Left lung (tissue), 10 donors: ENCODE data around the gene NBDY. TPM values are rescaled to one million over a fixed set of nuclear protein-coding genes. Genes with fewer than 3 reads are reported as not detected.

ENCODE experiments used
- ATAC-seq: fragments of 200-7000 bp; cut with Tn5 transposase; one replicate; pipeline ENCODE4 v1.9.1; 2020; ENCODE audit warnings: moderate library complexity
- DNase-seq, 4 donors: peaks; one replicate each; pipeline ENCODE4 v3.0.0-alpha.2; 2013 to 2020
- H3K27ac ChIP-seq, 2 donors: fragments of 200-600 bp; sonication (generic) in 1 of 2; one replicate each; pipeline versions ENCODE4 v1.5.0 to v1.8.0; 2020 to 2021
- H3K27me3 ChIP-seq, 2 donors: fragments of 200-600 bp; sonication (generic) in 1 of 2; one replicate each; pipeline versions ENCODE4 v1.5.0 to v1.8.0; 2020 to 2021
- H3K36me3 ChIP-seq, 2 donors: fragments of 200-600 bp; sonication (generic) in 1 of 2; one replicate each; pipeline versions ENCODE4 v1.5.0 to v1.8.0; 2020 to 2021
- H3K4me1 ChIP-seq, 2 donors: fragments of 200-600 bp; one replicate each; pipeline ENCODE4 v1.8.0; 2021
- H3K4me3 ChIP-seq, 2 donors: fragments of 200-600 bp; sonication (generic) in 1 of 2; one replicate each; pipeline versions ENCODE4 v1.5.0 to v1.8.0; 2020 to 2021; ENCODE audit warnings: mild to moderate bottlenecking in 1 of 2
- H3K9me3 ChIP-seq, 2 donors: fragments of 200-600 bp; sonication (generic) in 1 of 2; one replicate each; pipeline versions ENCODE4 v1.5.0 to v1.8.0; 2020 to 2021
- CTCF ChIP-seq, 2 donors: fragments of 200-600 bp; sonication (generic) in 1 of 2; IDR thresholded peaks; one replicate each; pipeline versions ENCODE4 v1.5.0 to v1.8.0; 2021; ENCODE audit warnings: antibody characterized with exemption in 2 of 2
- intact Hi-C, 2 donors: fragments of 100-400 bp; cut with DNase I; formaldehyde crosslinking; loops; one replicate each; pipeline versions ENCODE4 v1.11.2 to v1.14.2; 2022
- polyA plus RNA-seq, 6 donors: library from polyadenylated mRNA; unstranded; fragments of 120-200 nt; gene quantifications; one replicate each; pipeline ENCODE4 v1.2.1, GENCODE V29; 2013; ENCODE audit not compliant: insufficient read length in 6 of 6
- total RNA-seq, 2 donors: library from RNA; stranded (reverse); fragmentation: NEBNext Ultra II Directional; extraction: Animal tissue kit (Norgen Biotek cat#: 25700); gene quantifications; one replicate each; pipeline ENCODE4 v1.2.1, GENCODE V29; 2021
- donor health status: DM: no; HTN: yes; CAD: no.
- donor health status: DM: no; HTN: no; CAD: no.

The NBDY gene
- total and polyA plus RNA-seq, 8 donors: 39.5 to 86.4 (median 70.6) TPM

- peak in 2 of 4 donors; percentile 80 to 86 for DNase-seq
- peak; percentile 47 for ATAC-seq
- no peaks in the 10 kb centered on the region for H3K36me3 ChIP-seq
- intact Hi-C loops: no loop called here
- H3K27me3 ChIP-seq: no peaks in the 10 kb centered on the region
- peak overlapping the region in 1 of 2 donors; percentile 38 for H3K4me3 ChIP-seq
- H3K9me3 ChIP-seq: no peaks in the 10 kb centered on the region
- peak overlapping the region in 1 of 2 donors; percentile 78 for H3K27ac ChIP-seq
- no peak for TF ChIP-seq CTCF (IDR thresholded peaks at IDR 0.05)
- peaks cover 10 to 15% of the 10 kb centered on the region in 2 donors for H3K4me1 ChIP-seq
Observed at GRCh38 chrX:56763556-56764152, 34.6 kb downstream of the NBDY start.

GRCh38 chrX:56764153-56764974 lies 35.3 kb downstream of the NBDY start:
- peak; percentile 55 for ATAC-seq
- Histone ChIP-seq H3K27me3 (no peaks in the 10 kb centered on the region), H3K27ac (peak overlapping the region; percentile 53 to 78), H3K4me1 (peaks cover 10 to 15% of the 10 kb centered on the region in 2 donors), H3K36me3 (no peaks in the 10 kb centered on the region), H3K9me3 (no peaks in the 10 kb centered on the region), H3K4me3 (peak overlapping the region in 1 of 2 donors; percentile 38)
- peak; percentile 36 to 54 for TF ChIP-seq CTCF (IDR thresholded peaks at IDR 0.05)
- intact Hi-C loops: no loop called here
- peak in 3 of 4 donors; percentile 60 to 90 (median 72) for DNase-seq

- H3K36me3 ChIP-seq: no peaks in the 10 kb centered on the region
- no peak for ATAC-seq
- no peak for TF ChIP-seq CTCF (IDR thresholded peaks at IDR 0.05)
Observed at GRCh38 chrX:56764975-56765791, 36.1 kb downstream of the NBDY start.

GRCh38 chrX:56765811-56766553 lies 36.9 kb downstream of the NBDY start:
- intact Hi-C loops: no loop called here
- no peaks in the 10 kb centered on the region for H3K9me3 ChIP-seq
- TF ChIP-seq CTCF (IDR thresholded peaks at IDR 0.05): no peak
- H3K4me3 ChIP-seq: no peak overlapping the region
- peaks cover 10 to 15% of the 10 kb centered on the region in 2 donors for H3K4me1 ChIP-seq
- H3K36me3 ChIP-seq: no peaks in the 10 kb centered on the region
- ATAC-seq: no peak
- DNase-seq: peak in 1 of 4 donors; percentile 8
- H3K27me3 ChIP-seq: no peaks in the 10 kb centered on the region
- H3K27ac ChIP-seq: peak overlapping the region in 1 of 2 donors; percentile 53

More at GRCh38 chrX:56764975-56765791, 36.1 kb downstream of the NBDY start:
- Histone ChIP-seq H3K27me3 (no peaks in the 10 kb centered on the region), H3K4me1 (peaks cover 10 to 15% of the 10 kb centered on the region in 2 donors), H3K4me3 (no peak overlapping the region), H3K9me3 (no peaks in the 10 kb centered on the region), H3K27ac (peak overlapping the region in 1 of 2 donors; percentile 53)
- intact Hi-C loops: no loop called here
- peak in 1 of 4 donors; percentile 32 for DNase-seq
